Fibroblast of the aortic adventitia (primary cell): ENCODE measurements around the gene EXD3. TPM values are rescaled to one million over a fixed set of nuclear protein-coding genes. Genes with fewer than 3 reads are reported as not detected.
"Not testable (repeated sequence)": the region's sequence is repeated elsewhere in the genome, so short reads cannot be mapped to it uniquely, and the experiment has no call there.

Experiments
- DNase-seq: peaks from one replicate; pipeline ENCODE4 v3.0.0-alpha.2; 2010; ENCODE audit warnings: low read depth
- H3K4me3 ChIP-seq: 2 replicates; pipeline ENCODE4 v1.5.1; 2011; ENCODE audit warnings: low read depth, mild to moderate bottlenecking, control low read depth, low read length, moderate library complexity
- total RNA-seq: library from RNA; depleted of rRNA; stranded (reverse); fragments of >200 nt; gene quantifications from 2 replicates; pipeline ENCODE4 v1.2.3, GENCODE V29; 2012; ENCODE audit warnings: low replicate concordance
- TF ChIP-seq, protein P1 (sequence below): IDR thresholded peaks from 2 replicates; pipeline ENCODE4 v1.5.1; 2011; ENCODE audit warnings: mild to moderate bottlenecking, low read length, control low read depth, inconsistent platforms; ENCODE audit not compliant: insufficient read depth

EXD3 gene
- total RNA-seq, 1 donor = 5.2 TPM

GRCh38 chr9:137350696-137351584 lies 72.0 kb downstream of the EXD3 start:
- no peak for DNase-seq
- no peak overlapping the region for H3K4me3 ChIP-seq
- TF ChIP-seq, protein P1, sequence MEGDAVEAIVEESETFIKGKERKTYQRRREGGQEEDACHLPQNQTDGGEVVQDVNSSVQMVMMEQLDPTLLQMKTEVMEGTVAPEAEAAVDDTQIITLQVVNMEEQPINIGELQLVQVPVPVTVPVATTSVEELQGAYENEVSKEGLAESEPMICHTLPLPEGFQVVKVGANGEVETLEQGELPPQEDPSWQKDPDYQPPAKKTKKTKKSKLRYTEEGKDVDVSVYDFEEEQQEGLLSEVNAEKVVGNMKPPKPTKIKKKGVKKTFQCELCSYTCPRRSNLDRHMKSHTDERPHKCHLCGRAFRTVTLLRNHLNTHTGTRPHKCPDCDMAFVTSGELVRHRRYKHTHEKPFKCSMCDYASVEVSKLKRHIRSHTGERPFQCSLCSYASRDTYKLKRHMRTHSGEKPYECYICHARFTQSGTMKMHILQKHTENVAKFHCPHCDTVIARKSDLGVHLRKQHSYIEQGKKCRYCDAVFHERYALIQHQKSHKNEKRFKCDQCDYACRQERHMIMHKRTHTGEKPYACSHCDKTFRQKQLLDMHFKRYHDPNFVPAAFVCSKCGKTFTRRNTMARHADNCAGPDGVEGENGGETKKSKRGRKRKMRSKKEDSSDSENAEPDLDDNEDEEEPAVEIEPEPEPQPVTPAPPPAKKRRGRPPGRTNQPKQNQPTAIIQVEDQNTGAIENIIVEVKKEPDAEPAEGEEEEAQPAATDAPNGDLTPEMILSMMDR = no peak

DNA sequence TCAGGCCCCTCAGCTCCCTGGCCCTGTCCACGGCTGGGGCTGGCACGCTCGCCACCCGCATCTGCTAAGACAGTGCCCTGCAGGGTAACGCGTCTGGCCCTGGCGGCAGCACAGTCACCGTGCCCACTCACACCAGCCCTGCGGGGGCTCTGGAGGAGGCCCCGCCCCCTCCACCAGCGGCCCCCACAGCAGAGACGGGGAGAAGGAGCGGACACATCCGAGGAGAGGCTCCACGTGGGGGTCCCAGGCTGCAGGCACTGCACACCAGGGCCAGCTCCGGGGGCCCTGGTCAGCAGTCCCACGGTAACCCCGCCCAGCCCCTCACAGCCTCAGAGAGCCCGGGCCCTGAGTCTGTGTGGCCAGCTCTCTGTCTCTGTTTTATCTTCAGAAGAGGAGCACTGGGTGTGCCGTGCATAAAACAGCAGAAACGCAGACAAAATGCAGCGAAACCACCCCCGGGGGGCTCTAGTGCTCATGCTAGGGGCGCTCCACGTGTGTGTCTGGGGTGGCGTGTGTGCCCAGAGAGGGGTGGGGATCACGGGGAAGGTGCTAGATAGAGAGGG lies 73.4 kb downstream of the EXD3 start:
- TF ChIP-seq, protein P1 = no peak
- H3K4me3 ChIP-seq = no peak overlapping the region
- DNase-seq = no peak

GRCh38 chr9:137348769-137349470 lies 74.0 kb downstream of the EXD3 start:
- TF ChIP-seq, protein P1 = no peak
- no peak for DNase-seq
- no peak overlapping the region for H3K4me3 ChIP-seq

DNA sequence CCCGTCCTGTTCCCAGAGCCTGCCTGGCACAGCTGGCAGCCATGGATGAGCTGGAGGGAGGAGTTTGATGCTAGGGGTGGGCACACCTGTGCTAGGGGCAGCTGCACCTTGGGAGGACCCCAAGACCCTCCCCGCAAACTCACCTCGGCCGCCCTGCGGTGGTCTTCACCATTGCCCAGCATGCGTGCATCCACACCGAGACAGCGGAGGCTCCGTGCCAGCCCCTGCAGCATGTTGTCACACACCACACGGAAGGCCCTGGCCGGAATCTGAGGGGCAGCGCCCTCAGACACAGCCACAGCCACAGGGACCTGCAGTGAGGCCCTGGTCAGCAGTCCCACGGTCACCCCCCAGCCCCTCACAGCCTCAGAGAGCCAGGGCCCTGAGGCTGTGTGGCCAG lies 75.0 kb downstream of the EXD3 start:
- no peak for DNase-seq
- TF ChIP-seq, protein P1 = no peak
- H3K4me3 ChIP-seq = no peak overlapping the region

GRCh38 chr9:137342482-137342881 lies 80.5 kb downstream of the EXD3 start:
- TF ChIP-seq, protein P1 = no peak
- H3K4me3 ChIP-seq = no peak overlapping the region
- no peak for DNase-seq

- DNase-seq = no peak
These were observed 81.7 kb downstream of the EXD3 start for GRCh38 chr9:137341227-137341626.

GRCh38 chr9:137339908-137340462 lies 83.0 kb downstream of the EXD3 start:
- DNase-seq, H3K4me3 ChIP-seq: not testable (repeated sequence)

More at GRCh38 chr9:137341227-137341626, 81.7 kb downstream of the EXD3 start:
- TF ChIP-seq, protein P1 = no peak
- no peak overlapping the region for H3K4me3 ChIP-seq
